GM12872 (cell line): ENCODE measurements around the gene AHR.

Experiments used
- TF ChIP-seq, protein P1 (sequence below): IDR thresholded peaks from 3 replicates; pipeline ENCODE4 v1.5.1; 2011; ENCODE audit warnings: low read depth, mild to moderate bottlenecking, low read length, moderate library complexity; ENCODE audit not compliant: insufficient read depth

AHR gene

GRCh38 chr7:17307000-17307399 lies 8.5 kb downstream of the AHR start:
- TF ChIP-seq, protein P1, sequence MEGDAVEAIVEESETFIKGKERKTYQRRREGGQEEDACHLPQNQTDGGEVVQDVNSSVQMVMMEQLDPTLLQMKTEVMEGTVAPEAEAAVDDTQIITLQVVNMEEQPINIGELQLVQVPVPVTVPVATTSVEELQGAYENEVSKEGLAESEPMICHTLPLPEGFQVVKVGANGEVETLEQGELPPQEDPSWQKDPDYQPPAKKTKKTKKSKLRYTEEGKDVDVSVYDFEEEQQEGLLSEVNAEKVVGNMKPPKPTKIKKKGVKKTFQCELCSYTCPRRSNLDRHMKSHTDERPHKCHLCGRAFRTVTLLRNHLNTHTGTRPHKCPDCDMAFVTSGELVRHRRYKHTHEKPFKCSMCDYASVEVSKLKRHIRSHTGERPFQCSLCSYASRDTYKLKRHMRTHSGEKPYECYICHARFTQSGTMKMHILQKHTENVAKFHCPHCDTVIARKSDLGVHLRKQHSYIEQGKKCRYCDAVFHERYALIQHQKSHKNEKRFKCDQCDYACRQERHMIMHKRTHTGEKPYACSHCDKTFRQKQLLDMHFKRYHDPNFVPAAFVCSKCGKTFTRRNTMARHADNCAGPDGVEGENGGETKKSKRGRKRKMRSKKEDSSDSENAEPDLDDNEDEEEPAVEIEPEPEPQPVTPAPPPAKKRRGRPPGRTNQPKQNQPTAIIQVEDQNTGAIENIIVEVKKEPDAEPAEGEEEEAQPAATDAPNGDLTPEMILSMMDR = no peak

GRCh38 chr7:17307558-17307957 lies 9.1 kb downstream of the AHR start:
- TF ChIP-seq, protein P1 = no peak

GRCh38 chr7:17307969-17308648 lies 9.7 kb downstream of the AHR start:
- TF ChIP-seq, protein P1 = no peak

DNA sequence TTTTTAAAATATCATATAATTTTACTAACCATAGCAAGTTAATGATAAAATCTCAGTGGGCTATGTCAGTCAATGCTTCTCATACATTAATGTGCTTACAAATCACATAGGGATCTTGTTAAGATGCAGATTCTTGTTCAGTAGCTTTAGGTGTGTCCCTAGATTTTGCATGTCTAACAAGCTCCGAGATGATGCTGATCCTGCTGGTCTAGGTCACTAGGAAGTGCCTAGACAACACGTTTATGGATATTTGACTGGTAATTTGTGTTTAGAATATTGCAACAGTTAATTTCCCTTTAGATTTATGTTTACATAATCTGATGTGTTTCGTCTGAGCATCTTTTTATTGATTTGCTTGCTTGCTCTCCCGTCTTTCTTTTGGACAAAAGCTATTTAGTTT lies 12.7 kb downstream of the AHR start:
- TF ChIP-seq, protein P1 = no peak

- TF ChIP-seq, protein P1 = no peak
Measured at GRCh38 chr7:17311952-17312351, 13.5 kb downstream of the AHR start.

DNA sequence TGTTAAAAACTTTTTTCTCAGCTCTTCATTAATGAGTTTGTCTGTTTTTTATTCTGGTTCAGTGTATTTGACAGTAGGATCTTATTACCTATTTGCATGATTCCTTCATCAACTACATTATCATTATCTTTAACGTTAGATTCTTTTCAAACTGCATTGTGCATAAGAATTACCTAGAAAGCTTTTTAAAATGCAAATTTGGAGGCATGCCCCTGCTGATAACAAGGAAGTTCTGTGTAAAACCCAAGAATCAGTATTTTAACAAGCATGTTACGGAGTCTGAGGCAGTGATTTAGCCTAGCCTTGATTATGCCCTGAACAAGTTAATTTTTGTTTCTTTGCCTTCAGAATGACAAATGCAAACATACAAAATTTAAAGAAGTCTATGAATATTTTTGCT lies 14.2 kb downstream of the AHR start:
- TF ChIP-seq, protein P1 = no peak

GRCh38 chr7:17313194-17313593 lies 14.7 kb downstream of the AHR start:
- TF ChIP-seq, protein P1 = no peak

GRCh38 chr7:17315974-17316373 lies 17.5 kb downstream of the AHR start:
- TF ChIP-seq, protein P1 = no peak
